ENCODE data around the gene KDM4B.

DNA sequence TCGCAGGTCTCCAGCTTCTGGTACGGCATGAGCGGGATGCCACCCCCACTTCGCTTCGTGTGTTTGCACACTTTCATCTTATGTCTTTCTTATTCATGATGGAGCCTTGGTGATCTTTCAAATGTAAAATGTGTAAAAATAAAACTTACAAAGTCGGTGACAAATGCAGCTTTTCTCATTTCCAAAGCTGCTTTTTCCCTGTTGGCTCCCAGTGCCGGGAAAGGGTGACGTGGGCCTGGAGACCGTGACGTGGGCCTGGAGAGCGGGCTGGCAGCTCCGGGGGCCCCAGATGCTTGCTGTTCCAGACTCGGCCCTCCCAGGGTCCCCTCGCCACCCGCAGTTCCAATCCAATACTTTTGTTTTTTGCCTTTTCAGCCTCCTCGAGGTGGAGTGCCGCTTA is 101.4 kb downstream of the KDM4B start:
- TF ChIP-seq CTCF (IDR thresholded peaks at IDR 0.05) (no peak), POLR2A (IDR thresholded peaks at IDR 0.05) (no peak)

Measured in uterus (tissue), 2 donors.